Pancreas (tissue), 10 donors: ENCODE results near the gene CCDC88C. TPM values are rescaled to one million over a fixed set of nuclear protein-coding genes. Genes with fewer than 3 reads are reported as not detected.
"Not testable (repeated sequence)": the region's sequence is repeated elsewhere in the genome, so short reads cannot be mapped to it uniquely, and the experiment has no call there.

Experiments used
- ATAC-seq, 4 donors: fragments of 200-7000 bp; cut with Tn5 transposase; one replicate each; pipeline versions ENCODE4 v1.8.0 to v1.9.1; 2020; ENCODE audit warnings: mild to moderate bottlenecking in 4 of 4, moderate library complexity in 4 of 4
- DNase-seq, 6 donors: peaks; one replicate each; pipeline ENCODE4 v3.0.0-alpha.2; 2020
- FAIRE-seq: peaks from 2 replicates; lab custom pipeline; 2012; peaks lifted over from hg19 to GRCh38; lab: Jason Lieb, UNC
- H3K27ac ChIP-seq, 4 donors: fragments of 200-600 bp; sonication (generic); 1 replicate in 3 of 4; 2 replicates in 1 of 4; pipeline versions ENCODE4 v1.5.0 to v1.8.0; 2020
- H3K27me3 ChIP-seq, 4 donors: fragments of 200-600 bp; one replicate each; pipeline ENCODE4 v1.8.0; 2021
- H3K36me3 ChIP-seq, 3 donors: fragments of 200-600 bp; sonication (generic) in 1 of 3; one replicate each; pipeline versions ENCODE4 v1.5.0 to v1.8.0; 2020 to 2021
- H3K4me1 ChIP-seq, 3 donors: fragments of 200-600 bp; one replicate each; pipeline ENCODE4 v1.8.0; 2021
- H3K4me3 ChIP-seq, 4 donors: fragments of 200-600 bp; sonication (generic) in 2 of 4; one replicate each; pipeline versions ENCODE4 v1.5.0 to v1.8.0; 2020 to 2021
- H3K9me3 ChIP-seq, 4 donors: fragments of 200-600 bp; one replicate each; pipeline ENCODE4 v1.8.0; 2021
- WGBS, 2 donors: extraction: QIAGEN DNeasy Blood & Tissue Kit; methylation state at CpG; one replicate each; pipeline ENCODE4 v1.1.7; 2013; 5-methylcytosine and 5-hydroxymethylcytosine counted together
- intact Hi-C, 3 donors: fragments of 100-400 bp; cut with DNase I; formaldehyde crosslinking; loops; one replicate each; pipeline versions ENCODE4 v1.11.1 to v1.14.2; 2022
- polyA plus RNA-seq, 2 donors: library from polyadenylated mRNA; stranded (reverse); fragments of 200-250 nt; gene quantifications; one replicate each; pipeline ENCODE4 v1.2.3, GENCODE V29; 2013
- total RNA-seq, 6 donors: library from RNA; stranded (reverse); fragmentation: NEBNext Ultra II Directional in 4 of 6; extraction: Animal tissue kit (Norgen Biotek cat#: 25700) in 4 of 6; gene quantifications; one replicate each; pipeline versions ENCODE4 v1.2.1 to v1.2.4, GENCODE V29; 2021 to 2023
- TF ChIP-seq, protein P1 (sequence below), 4 donors: fragments of 200-600 bp; sonication (generic) in 3 of 4; IDR thresholded peaks; one replicate each; pipeline versions ENCODE4 v1.5.0 to v1.8.0; 2021; ENCODE audit warnings: antibody characterized with exemption in 4 of 4
- donor health status: healthy with polysubstance abuse.
- donor health status: DM: no; HTN: no; CAD: no; lungs with moderate emphysema.
- donor health status: DM: no; HTN: no; CAD: no.
- donor health status: control.
- donor health status: control.
- donor health status: Bipolar disorder and iron deficiency.
- donor health status: DM: yes; HTN: yes; CAD: no.
- donor health status: DM: no; HTN: no; CAD: no.
- donor health status: DM: no; HTN: no; CAD: no.
- donor health status: DM: yes; HTN: yes; CAD: no.

The CCDC88C gene
- total and polyA plus RNA-seq, 8 donors: 10.3 to 20.2 (median 14.6) TPM

GRCh38 chr14:91409928-91410718 lies 7.5 kb downstream of the CCDC88C start:
- intact Hi-C loops: no loop called here
- TF ChIP-seq, protein P1, sequence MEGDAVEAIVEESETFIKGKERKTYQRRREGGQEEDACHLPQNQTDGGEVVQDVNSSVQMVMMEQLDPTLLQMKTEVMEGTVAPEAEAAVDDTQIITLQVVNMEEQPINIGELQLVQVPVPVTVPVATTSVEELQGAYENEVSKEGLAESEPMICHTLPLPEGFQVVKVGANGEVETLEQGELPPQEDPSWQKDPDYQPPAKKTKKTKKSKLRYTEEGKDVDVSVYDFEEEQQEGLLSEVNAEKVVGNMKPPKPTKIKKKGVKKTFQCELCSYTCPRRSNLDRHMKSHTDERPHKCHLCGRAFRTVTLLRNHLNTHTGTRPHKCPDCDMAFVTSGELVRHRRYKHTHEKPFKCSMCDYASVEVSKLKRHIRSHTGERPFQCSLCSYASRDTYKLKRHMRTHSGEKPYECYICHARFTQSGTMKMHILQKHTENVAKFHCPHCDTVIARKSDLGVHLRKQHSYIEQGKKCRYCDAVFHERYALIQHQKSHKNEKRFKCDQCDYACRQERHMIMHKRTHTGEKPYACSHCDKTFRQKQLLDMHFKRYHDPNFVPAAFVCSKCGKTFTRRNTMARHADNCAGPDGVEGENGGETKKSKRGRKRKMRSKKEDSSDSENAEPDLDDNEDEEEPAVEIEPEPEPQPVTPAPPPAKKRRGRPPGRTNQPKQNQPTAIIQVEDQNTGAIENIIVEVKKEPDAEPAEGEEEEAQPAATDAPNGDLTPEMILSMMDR (IDR thresholded peaks at IDR 0.05): no peak
- no peak for DNase-seq

GRCh38 chr14:91409240-91409639 lies 8.4 kb downstream of the CCDC88C start:
- H3K9me3 ChIP-seq, ATAC-seq, H3K36me3 ChIP-seq, FAIRE-seq, DNase-seq, H3K4me3 ChIP-seq, intact Hi-C loops, H3K27ac ChIP-seq, H3K27me3 ChIP-seq: not testable (repeated sequence)
- peaks cover 0 to 14% (median 5%) of the 10 kb centered on the region in 3 donors for H3K4me1 ChIP-seq
- 93 to 95% methylated on average over 6 of the region's 6 CpGs for WGBS, 2 donors

More at GRCh38 chr14:91409928-91410718, 7.5 kb downstream of the CCDC88C start:
- peaks cover 0 to 14% (median 7%) of the 10 kb centered on the region in 3 donors for H3K4me1 ChIP-seq
- no peaks in the 10 kb centered on the region for H3K36me3 ChIP-seq
- no peaks in the 10 kb centered on the region for H3K27me3 ChIP-seq
- no peak overlapping the region for H3K4me3 ChIP-seq
- WGBS, 2 donors: 66 to 70% methylated on average over 8 of the region's 8 CpGs
- ATAC-seq (no peak), FAIRE-seq (no peak)
- H3K9me3 ChIP-seq: no peaks in the 10 kb centered on the region
- no peak overlapping the region for H3K27ac ChIP-seq

DNA sequence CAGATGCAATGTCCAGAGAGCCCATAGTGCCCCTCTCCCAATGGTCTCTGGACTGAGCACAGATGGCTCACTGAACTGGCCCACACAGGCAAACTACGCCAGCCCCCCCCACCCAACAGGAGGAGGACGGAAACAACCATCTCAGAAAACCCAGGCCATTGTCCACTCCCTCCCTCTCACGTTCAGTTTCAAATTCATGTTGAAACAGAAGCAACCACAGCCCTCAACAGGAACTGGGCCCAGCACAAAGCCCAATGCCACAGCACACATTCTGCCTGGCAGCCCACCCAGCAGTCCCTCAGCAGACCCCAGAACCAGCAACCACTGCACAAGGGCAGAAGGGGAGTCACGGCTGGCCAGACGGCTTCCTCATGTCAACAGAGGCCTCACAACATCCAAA lies 10.6 kb downstream of the CCDC88C start:
- Histone ChIP-seq H3K4me3 (no peak overlapping the region), H3K9me3 (no peaks in the 10 kb centered on the region), H3K4me1 (peaks cover 2 to 19% (median 5%) of the 10 kb centered on the region in 3 donors), H3K36me3 (no peaks in the 10 kb centered on the region), H3K27ac (no peak overlapping the region), H3K27me3 (no peaks in the 10 kb centered on the region)
- 90 to 98% methylated on average over 5 of the region's 5 CpGs for WGBS, 2 donors
- intact Hi-C loops: no loop called here
- DNase-seq (peak in 1 of 6 donors; percentile 28), FAIRE-seq (no peak), ATAC-seq (no peak)
- TF ChIP-seq, protein P1 (IDR thresholded peaks at IDR 0.05): no peak

DNA sequence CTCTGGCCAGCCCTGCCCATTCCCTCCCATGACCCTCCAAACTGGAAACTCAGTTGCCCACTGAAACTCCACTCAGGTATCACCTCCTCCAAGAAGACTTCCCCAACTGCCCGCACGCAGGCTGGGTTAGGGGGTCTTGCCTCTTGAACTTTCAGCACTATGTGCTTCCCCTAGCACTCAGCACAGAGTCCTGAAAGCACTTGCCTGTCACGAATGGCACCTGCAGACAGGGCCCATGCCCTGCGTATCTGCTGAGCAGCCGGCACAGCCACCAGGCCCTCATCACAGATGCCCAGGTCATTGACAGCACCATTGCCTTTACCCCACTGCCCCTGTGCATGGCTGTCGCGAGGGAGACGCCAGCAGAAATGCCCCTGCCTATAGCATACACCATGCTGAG lies 11.2 kb downstream of the CCDC88C start:
- DNase-seq (no peak), ATAC-seq (no peak), FAIRE-seq (no peak)
- Histone ChIP-seq H3K27ac (no peak overlapping the region), H3K4me1 (peaks cover 5 to 19% (median 5%) of the 10 kb centered on the region in 3 donors), H3K9me3 (no peaks in the 10 kb centered on the region), H3K27me3 (no peaks in the 10 kb centered on the region), H3K36me3 (no peaks in the 10 kb centered on the region), H3K4me3 (no peak overlapping the region)
- 96 to 98% methylated on average over 8 of the region's 8 CpGs for WGBS, 2 donors
- TF ChIP-seq, protein P1 (IDR thresholded peaks at IDR 0.05): no peak
- intact Hi-C loops: no loop called here

- WGBS, 2 donors: 75% methylated on average over 5 to 7 of the region's 7 CpGs
- Histone ChIP-seq H3K27me3 (no peaks in the 10 kb centered on the region), H3K4me1 (peaks cover 5 to 20% (median 6%) of the 10 kb centered on the region in 3 donors), H3K36me3 (no peaks in the 10 kb centered on the region), H3K9me3 (no peaks in the 10 kb centered on the region), H3K4me3 (no peak overlapping the region), H3K27ac (no peak overlapping the region)
- ATAC-seq: no peak
- TF ChIP-seq, protein P1 (IDR thresholded peaks at IDR 0.05): no peak
- no peak for FAIRE-seq
- intact Hi-C loops: no loop called here
- no peak for DNase-seq
Observed at GRCh38 chr14:91405724-91406435, 11.7 kb downstream of the CCDC88C start.
